DMS153 (cell line): ENCODE results near the gene NFIA.
"Not testable (repeated sequence)": the region's sequence is repeated elsewhere in the genome, so short reads cannot be mapped to it uniquely, and the experiment has no call there.

ENCODE experiments used
- DNase-seq: peaks from one replicate; lab custom pipeline; 2025; lab: John Stamatoyannopoulos, UW

NFIA gene

DNA sequence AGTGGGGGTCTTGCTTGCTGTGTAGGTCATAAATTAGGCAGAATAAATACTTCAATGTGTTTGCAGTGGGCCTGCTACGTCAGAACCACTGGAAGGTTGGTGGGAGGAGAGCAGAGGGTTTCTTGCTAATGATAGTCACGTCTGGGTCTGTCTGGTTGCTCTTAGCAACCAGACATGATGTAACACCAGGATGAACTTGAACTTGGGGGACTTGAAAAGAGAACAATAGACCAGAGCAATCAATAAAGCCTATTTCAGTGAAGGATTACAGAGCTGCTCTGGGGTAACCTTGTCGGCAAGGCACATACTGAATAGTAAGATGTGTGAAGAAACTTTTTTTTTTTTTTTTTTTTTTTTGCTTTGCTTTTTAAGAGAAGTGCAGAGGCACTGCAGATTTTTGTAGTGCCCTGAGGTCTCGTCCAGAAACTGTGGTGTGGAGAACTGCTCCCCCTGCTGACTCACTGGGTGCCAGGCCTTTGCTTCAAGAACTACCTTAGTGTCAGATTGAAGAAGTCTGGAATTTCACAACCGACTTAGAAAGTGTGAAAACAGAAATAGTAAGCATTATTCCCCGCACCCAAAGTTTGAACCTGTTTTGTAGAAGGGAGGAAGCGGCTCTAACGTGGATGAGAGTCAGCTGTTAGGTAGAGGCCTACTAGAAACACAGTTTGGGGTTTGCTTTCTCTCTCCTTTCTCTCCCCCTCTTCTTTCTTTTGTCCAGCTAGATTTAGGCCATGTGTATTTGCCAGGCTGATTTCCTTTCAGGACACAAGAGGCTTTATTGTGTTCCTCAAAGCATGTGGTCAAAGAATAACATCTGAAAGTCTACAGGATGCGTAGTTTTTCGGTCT lies 371.0 kb downstream of the NFIA start:
- DNase-seq: peak; percentile 37

DNA sequence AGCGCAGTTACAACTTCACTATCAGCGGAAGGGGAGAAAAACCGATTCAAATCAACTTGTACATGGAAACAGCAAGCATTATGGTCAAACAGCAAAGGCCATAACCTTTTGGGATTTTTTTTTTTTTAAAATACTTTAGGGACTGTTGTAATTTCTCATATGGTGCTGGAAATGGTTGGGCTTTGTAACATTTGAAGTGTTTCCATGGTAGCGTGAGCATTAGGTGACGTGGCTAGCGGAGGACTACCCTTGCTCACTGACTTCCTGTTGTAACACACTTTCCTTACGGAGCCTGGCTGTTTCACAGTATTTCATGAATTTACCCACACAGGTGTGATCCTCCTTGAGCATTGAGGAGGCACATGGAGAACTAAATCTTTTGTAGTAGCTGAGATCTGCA lies 373.0 kb downstream of the NFIA start:
- no peak for DNase-seq

DNA sequence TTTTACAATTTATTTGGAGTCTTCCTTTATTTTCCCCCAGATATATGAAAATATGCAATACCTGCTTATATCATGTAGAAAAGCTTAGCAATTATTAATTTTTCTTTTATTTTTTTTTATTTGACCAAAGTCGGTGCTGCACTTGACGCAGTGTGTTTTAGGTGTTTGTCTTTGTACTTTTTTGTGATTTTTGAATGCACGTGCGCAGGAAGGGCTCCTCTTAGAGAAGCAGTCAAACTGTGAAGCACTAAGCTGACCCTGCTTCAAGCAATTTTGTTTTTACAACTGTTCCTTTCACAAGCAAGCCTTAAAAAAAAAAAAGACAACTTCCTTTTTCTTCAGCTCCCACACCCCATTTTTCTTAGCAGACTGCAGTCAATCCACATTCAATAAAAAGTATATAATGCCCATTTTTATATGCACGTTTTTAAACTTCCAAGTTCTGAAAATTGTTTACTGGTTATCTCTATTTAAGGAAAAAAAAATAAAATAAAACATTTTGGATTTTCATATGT lies 375.2 kb downstream of the NFIA start:
- DNase-seq: no peak

DNA sequence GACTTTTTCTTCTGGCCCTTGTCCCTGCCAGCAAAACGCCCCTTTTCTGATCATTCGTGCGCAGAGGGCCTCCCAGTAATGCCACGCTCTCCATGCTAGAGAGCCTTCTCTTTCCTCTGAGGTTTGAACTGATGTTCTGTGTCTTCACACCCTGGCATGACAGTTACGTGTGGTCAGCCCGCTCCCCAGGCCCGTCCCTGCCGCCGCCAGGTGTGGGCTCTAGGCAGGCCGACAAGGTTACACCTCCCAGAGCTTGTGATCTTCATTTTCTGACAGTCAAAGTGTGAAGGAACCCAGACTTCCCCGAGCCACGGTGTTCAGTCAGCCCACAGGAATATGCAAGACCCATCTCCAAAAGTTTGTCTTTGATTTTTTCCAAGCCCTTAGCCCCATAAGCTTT lies 377.0 kb downstream of the NFIA start:
- no peak for DNase-seq

DNA sequence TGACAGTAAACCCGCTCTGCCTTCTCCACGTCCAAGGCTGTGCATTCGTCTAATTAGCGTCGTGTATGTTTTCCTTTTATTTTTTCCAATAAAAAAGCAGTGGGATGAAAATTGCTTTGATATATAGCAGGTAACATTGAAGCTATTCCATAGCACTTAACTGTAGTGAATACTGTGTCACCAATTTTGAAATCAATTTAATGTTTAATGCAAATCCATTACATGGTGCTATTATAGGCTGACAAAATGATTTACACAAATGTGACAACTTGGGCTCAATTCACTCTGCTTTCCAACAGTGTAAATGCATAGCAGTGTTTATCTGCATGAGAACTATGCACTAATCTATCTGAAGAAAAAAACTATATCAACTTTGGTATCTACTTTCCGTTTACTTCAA lies 377.8 kb downstream of the NFIA start:
- no peak for DNase-seq

DNA sequence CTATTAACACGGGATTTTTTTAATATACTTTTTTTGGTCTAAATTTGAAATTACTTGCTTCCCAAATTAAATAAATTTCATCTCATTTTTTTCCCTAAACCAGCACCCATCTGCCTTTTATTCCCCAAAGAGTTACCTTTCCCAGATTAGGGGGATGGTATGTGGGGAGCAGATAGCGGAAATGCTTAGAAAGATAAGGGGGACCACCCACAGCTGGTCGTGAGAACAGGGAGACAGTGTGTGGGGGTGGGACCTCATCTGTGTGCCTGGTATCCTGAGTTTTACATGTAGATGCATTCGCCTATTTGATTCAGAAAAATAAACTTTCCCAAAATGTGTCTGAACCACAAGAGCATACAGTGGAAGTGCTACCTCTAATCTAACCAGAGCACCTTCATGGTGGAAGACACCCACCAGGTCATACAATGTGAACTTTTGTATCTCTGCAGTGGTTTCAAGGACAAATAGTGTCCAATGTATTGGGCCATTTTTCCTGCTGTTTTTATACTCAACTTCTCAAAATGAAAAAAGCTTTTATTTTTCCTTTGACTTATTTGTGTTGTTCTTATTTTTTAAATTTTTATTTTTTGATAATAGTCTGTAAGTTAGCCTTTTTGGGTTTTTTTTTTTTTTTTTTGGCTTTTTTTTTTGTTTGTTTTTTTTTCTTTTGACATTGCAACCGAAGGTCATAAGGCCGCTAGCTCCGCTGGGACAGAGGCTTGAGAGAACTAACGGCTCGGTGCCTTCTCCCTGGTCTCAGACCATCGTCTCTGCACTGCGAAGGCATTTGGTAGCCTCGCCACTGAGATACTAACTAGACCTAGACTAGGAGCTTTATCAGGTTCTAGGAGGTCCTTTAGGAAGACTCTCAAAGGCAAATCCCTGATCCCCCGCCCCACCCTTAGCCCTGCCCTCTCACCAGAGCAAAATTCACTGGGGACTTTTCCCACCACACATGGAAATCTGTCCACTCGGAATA lies 379.3 kb downstream of the NFIA start:
- no peak for DNase-seq

DNA sequence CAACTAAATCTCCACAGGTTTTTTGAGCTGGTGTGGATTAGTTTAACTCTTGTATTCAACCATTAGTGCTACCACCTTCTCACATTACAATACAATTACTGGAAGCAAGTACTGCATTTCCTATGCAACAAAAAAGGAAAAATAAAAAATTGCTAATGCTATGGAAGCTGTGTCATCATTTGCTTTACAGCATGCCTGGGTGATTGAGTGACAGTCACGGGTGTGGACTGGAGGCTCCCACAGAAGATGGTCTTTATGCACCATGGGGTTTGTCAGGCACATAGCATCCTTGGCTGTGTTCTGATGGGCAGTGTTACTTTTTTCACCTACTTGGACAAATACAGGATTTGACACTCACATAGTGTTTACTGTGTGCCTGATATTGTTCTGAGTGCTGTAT lies 380.3 kb downstream of the NFIA start:
- DNase-seq: no peak

DNA sequence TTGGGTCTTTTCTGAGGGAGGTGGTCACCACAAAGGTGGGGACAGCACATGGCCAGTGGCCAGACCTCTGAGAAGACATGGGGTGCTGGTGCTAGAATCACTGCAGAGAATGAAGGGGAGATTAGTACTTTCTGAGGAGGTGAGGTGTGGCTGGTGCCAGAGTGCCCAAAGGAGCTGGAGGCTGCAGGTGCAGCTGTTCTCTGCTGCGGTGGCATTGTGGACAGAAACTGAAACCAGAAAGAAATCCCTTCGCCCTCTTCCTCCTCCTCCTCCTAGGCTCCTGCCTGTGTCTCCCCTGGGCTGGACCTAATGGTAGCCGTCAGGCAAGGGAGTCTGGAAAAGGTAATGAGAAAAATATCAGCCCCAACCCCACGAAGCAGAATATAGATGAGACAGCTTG lies 380.9 kb downstream of the NFIA start:
- no peak for DNase-seq

DNA sequence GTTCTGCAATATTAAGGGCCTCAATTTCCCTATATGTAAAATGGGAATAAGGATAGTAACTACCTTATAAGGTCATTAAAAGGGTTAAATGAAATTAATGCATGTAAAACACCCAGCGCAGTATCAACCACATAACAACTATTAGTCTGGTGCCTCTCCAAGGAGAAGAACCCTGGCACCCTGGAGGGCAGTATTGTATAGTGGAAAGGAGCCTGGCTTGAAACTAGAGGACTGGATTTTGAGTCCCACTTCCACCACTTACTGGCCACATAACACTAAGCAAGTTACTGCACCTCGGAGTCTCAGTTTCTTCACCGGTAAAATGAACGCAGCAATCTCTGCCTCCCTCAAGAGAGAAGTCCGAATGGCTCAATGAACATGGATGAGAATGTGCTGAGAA lies 385.5 kb downstream of the NFIA start:
- not testable (repeated sequence) for DNase-seq

DNA sequence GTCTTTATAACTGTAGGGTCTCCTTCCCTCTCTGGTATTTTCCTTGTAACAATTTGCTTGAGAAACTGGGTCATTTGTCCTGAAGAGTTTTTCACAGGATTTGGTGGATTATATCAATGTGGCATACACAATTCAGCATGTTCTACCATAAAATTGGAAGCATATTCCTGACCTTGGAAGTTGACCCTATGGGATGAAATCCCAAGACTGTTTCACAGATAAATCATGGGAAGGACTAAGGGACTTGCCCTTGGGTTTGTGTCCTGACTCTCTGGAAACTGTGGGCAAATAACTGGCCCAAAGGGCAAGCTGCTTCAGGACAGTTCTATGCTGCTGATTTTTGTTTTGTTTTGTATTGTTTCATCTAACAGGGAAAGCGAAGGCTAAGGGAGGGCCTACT lies 387.0 kb downstream of the NFIA start:
- DNase-seq: no peak

DNA sequence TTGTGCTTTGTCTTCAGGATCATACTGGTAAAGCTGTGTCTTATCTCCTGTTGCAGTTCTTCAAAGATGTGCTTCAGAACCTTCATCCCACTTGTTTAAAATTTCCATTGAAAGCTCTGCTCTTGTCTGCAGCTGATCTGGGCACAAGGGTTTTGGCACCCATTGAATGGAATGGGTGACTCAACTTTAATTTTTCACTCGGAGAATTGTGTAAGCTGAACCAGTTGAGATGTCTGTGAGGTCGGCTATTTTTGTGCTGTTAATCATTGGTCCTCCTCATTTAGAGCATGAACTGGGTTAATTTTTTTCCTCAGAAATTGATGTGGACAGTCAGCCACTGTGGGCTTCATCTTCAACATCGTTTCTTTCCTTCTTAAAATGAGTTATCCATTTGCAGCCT lies 390.5 kb downstream of the NFIA start:
- no peak for DNase-seq

DNA sequence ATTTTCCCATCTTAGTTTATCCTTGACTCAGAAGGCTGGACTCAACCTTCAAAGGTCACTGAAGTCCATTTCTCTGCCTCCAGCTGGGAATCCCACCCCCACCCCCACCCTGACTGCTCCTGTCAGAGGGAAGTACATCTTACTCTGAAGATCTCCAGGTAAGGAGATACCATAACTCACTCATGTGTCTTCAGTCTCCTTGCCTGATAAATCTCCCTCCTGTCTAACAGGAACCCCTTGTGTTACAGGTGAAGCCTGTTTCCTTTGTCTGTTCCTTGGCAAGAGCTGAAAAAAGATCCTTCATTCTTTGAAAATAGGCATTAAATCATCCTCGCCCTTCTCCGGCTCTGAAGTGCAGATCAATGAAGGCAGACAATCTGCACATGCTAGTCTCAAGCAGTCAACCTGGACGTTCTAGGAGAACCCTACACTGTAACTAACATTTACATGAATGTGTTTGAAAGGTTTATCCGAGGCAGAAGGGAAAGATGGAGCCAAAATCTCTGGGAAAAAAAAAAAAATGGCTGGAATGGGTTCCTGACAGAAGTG lies 392.0 kb downstream of the NFIA start:
- no peak for DNase-seq

DNA sequence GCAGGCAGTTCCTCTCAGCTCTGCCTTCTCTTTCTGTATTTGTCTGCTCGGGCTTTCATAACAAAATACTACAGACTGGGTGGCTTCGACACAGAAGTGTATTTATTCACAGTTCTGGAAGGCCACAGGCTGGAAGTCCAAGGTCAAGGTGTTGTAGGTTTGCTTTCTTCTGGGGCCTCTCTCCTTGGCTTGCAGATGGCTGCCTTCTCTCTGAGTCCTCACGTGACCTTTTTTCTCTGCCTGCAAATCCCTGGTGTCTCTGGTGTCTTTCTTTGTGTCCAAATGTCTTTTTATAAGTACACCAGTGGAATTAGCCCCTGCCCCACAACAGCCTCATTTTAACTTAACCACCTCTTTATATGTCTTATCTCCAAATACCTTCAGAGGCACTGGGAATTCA lies 392.6 kb downstream of the NFIA start:
- no peak for DNase-seq

DNA sequence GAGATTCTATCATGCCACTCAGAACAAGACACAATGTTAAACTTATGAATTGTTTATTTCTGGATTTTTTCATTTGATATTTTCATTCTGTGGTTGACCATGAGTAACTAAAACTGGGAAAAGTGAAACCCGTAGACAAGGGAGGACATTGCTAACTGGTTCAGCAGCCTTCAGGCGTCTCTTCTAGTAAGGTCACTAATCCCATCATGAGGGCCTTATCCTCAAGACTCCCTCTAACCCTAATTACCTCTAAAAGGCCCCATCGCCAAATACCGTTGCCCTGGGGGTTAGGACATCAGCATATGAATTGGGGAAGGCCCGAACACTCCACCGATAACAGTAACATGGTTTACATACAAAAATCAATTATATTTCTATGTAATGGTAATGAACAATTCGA lies 394.9 kb downstream of the NFIA start:
- DNase-seq: no peak

DNA sequence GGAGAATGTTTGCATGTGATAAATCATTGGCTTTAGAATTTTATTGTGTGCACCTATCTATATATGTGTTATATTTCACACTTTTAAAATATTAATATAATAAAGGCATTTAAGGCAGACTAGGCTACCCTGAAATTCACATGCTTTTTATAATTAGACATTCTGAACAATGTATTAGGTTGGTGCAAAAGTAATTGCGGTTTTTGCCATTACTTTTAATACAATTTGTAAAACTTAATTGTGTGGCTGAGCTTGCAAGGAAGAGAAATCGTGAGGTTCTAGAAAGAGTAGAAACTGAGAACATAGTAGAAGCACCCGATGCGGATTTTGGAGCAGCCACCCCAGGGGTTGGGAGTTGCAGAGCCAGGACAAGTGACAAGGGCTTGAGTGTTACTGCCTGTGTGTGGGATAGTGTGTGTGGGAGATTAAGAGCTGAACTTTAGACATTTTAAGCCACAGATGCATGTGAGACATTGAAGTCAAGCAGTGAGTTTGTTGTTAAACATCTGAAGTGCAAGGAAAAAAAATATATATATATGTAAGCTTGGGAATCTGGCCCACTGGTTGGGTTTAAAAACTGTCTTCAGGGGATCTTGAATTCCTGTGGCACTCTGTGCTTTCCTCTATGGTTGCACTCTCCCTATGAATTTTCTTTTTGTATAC lies 398.0 kb downstream of the NFIA start:
- DNase-seq: no peak

DNA sequence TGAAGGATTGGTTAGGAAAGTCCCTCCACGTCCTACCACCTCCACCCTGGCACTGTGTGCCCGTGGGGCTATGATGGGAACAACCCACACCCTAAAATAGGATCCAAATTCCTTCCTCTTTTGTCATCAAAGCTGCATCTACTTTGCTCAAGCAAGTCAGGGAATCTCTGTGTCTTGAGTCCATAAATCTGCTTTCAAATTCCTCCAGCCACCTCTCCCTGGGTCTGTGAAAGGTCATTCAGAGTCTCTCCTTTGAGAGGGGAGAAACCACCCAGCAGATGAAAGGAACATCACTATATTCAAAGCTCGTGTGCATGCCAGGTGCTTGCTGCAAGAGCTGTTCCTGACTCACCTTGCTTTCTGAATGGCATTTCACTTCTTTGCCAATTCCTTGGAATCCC lies 399.0 kb downstream of the NFIA start:
- DNase-seq: no peak

DNA sequence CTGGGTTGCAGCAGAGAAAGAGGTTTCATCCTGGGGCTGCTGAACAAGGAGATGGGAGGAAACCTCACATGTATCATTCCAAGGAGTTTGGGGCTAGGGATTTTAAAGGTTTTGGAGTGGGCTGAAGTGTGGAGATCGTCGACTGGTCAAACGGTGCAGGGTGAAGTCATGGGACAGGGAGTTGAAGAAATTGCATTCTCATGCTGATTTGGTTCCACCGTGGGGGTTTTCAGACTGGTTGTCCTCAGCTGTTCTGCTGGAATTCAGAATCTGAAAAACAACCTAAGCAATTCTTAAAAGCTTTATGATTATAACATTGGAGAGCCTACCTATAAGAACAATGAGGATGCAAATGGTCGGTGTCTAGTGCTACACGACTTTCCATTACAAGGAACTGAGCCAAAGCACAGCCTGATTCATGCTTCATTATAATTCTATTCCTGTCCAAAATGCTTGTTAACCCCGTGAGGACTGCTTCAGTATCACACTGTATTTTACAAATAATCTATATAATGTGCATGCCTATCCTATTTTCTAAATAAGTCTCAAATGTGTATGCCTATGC lies 399.9 kb downstream of the NFIA start:
- no peak for DNase-seq

DNA sequence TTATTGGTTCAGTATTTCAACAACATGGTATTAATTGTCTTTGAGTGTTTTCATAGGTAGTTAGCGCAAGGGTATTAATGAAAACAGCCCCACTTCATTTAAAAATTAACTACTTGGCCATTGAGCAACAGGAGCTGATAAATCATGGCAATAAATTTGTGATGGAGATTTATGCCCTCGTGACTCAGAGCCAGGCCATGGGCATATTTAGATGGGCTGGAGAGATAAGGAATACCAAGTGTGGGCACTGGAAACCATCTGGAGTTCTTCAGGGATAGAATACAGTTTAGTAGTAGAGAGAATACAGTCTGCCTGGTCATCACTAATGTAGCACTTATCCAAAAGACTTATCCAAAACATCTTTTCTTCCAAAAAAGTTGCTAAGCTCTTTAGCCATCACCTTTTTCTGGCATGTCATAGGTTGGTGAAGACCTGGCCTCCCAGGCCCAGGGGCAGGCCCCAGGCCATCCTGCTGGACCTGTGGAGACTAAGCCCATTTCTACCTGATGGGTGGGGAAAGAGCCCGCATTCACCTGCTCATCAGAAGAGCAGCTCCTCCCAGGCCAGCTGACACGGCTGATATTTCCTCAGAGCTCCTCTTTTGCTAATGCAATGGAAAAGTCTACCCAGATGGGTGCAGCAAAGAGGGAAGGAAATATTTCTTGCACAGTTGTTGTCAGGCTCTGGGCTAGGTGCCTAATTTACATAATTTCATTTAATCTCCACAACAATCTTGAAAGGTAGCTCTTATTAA lies 404.6 kb downstream of the NFIA start:
- DNase-seq: no peak

DNA sequence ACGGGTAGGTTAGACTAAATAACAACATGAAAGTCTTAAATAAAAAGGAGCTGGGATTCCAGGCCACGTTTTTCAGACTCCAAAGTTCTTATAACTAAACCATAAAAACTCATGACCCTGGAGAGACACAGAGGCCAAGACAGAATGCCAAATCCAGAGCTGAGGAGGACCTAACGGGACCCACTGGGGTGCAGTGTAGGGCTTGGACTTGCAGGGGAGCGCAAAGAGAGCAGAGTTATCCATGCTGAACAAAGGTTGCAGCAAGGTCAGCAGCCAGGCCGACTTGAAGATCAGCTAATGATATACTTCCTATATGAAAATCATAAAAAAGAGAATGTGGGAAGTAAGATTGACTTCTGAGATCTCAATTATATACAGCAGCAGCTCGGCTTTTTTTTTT lies 405.4 kb downstream of the NFIA start:
- no peak for DNase-seq

DNA sequence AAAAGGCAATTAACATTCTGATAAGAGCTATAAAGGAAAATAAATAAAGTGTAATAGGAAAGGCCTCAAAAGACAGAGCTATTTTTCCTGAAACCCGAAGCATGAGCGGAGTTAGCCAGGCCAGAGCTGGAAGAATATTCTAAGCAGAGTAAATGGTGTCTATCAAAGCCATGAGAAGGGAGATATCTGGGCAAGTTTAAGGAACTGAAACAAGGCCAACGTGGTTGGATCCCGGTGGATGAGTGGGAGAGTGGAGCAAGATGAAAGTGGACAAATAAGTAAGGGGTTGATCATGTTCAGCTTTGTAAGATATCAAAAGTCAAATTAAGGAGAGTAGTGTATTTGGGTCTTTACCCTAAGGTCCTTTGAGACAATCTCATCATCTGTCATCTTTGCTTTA lies 408.6 kb downstream of the NFIA start:
- DNase-seq: no peak

DNA sequence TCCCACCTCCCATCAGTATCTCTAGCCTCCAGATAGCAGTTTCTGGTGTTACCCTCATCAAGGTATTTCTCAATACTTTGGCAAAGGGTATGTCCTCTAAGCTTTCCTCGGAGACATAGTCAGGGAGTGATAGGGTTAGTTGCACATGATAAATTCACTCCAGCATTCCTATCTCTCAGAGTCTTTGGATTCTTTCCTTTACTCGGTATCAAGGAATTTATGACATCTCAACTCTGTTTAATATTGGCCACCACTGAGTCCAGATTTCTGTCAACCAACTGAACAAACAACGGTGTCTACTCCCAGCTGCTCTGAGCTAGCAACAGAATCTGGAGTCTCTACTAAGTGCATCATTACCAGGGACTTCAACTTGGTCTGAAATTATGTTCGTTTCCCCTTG lies 409.1 kb downstream of the NFIA start:
- DNase-seq: no peak
